WI38 (cell line): ENCODE measurements around the gene F10.
"Not testable (repeated sequence)": the region's sequence is repeated elsewhere in the genome, so short reads cannot be mapped to it uniquely, and the experiment has no call there.

Experiments used
- H3K4me3 ChIP-seq: 2 replicates; pipeline ENCODE4 v1.5.1; 2011; ENCODE audit warnings: low read depth, mild to moderate bottlenecking, control low read depth, low read length
- TF ChIP-seq, protein P1 (sequence below): IDR thresholded peaks from 2 replicates; pipeline ENCODE4 v1.5.1; 2012; ENCODE audit warnings: low read depth, mild to moderate bottlenecking, control low read depth, low read length

Gene F10

DNA sequence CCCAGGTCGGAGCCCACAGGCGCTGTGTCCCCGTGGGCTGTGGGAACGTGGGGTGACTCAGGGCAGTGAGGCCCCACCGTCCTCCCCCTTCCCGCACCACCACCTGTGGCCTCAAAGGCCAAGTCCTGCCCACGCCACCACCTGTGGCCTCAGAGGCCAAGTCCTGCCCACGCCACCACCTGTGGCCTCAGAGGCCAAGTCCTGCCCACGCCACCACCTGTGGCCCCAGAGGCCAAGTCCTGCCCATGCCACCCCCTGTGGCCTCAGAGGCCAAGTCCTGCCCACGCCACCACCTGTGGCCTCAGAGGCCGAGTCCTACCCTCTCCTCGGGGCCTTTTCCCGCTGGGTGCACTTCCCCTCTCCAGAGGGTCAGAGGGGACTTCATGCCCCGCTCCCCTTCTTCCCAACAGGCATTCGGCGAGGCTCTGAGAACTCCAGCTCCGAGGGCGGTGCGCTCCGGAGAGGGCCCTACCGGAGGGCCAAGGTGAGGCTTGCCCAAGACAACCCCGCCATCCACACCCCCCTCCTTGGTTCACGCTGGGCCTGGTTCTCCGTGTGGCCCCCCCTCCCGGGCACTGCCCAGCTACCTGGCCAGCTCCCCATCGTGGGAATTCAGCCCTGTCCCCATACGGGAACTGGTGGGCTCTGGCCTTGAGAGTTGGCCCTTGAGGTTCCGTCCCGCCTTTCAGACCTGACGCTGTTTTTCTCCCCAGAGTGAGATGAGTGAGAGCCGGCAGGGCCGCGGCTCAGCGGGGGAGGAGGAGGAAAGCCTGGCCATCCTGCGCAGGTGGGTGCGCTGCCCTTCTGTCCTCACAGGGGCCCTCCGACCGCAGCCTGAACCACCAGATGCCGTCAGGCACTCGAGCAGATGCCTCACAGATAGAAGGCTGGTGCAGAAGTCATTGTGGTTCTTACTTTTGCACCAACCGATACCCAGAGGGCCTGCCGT is 44.4 kb upstream of the F10 start:
- H3K4me3 ChIP-seq = no peak overlapping the region

DNA sequence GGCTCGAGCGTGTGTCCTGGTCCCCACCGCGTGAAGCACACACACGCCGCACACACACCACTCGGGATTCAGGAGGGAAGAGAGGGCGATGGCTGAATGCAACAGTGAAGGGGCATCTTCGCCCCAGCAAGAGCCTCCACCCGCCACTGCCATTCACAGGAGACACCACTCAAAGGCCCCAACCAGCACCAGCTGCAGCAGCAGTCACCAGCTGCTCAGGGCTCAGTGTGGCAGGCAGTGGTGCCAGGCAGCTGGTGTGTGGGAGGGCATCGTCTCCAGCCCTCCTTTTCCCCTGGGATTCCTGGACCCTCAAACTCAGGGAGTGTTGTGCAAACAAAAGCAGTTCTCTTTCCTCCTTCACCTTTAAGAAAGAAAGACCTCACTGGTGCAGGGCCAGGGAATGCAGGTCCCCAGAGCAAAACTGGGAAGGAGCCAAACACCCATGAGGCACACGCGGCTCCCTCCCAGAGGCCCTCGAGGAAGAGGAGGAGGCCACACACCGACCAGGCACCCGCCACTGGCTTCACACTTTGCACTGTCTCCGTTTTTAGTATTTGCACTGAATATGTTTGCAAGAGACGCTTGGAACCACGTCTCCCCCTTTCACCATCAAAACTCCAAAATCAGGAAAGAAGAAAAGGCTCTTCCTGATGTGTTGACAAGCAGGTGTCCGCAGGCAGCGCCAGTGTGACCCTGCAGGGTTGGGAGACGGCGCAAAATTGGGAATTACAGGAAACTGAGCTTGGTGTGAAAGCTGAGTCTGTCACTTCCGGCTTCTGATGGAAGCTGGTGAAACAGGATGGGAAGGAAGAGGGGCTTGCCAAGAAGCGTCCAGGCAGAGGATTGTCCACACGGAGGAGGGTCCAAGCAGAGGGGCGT is 43.5 kb upstream of the F10 start:
- TF ChIP-seq, protein P1, sequence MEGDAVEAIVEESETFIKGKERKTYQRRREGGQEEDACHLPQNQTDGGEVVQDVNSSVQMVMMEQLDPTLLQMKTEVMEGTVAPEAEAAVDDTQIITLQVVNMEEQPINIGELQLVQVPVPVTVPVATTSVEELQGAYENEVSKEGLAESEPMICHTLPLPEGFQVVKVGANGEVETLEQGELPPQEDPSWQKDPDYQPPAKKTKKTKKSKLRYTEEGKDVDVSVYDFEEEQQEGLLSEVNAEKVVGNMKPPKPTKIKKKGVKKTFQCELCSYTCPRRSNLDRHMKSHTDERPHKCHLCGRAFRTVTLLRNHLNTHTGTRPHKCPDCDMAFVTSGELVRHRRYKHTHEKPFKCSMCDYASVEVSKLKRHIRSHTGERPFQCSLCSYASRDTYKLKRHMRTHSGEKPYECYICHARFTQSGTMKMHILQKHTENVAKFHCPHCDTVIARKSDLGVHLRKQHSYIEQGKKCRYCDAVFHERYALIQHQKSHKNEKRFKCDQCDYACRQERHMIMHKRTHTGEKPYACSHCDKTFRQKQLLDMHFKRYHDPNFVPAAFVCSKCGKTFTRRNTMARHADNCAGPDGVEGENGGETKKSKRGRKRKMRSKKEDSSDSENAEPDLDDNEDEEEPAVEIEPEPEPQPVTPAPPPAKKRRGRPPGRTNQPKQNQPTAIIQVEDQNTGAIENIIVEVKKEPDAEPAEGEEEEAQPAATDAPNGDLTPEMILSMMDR = no peak

More for the DNA sequence above, 44.4 kb upstream of the F10 start:
- TF ChIP-seq, protein P1 = no peak

DNA sequence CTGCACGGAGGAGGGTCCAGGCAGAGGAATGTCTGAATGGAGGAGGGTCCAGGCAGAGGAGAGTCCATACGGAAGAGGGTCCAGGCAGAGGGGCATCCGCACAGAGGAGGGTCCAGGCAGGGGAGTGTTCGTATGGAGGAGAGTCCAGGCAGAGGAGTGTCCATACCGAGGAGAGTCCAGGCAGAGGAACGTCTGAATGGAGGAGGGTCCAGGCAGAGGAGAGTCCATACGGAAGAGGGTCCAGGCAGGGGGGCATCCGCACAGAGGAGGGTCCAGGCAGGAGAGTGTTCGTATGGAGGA is 42.9 kb upstream of the F10 start:
- H3K4me3 ChIP-seq = not testable (repeated sequence)

More for the DNA sequence above, 43.5 kb upstream of the F10 start:
- no peak overlapping the region for H3K4me3 ChIP-seq

DNA sequence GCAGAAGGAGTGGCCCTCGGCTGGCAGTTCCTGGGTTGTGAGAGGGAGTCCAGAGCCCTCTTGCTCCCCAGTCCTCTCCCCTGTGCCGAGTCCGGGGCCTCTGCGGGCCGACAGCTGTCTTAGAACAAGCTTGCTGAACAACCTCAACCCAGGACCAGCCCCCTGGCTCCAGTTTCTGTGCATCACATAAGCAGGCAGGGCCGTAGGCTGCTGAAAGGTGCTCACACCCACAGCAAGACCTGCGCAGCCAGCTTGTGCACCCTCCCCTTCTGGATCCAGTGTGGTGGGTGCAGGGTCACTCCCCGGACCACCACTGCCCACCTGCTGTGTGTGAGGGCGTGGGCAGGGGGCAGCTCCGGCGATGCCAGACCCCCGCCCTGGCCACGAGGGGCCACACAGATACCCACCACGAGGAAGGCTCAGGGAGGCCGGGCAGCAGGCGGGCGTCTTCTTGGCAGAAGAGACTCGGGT is 42.2 kb upstream of the F10 start:
- H3K4me3 ChIP-seq = no peak overlapping the region
- TF ChIP-seq, protein P1 = no peak

DNA sequence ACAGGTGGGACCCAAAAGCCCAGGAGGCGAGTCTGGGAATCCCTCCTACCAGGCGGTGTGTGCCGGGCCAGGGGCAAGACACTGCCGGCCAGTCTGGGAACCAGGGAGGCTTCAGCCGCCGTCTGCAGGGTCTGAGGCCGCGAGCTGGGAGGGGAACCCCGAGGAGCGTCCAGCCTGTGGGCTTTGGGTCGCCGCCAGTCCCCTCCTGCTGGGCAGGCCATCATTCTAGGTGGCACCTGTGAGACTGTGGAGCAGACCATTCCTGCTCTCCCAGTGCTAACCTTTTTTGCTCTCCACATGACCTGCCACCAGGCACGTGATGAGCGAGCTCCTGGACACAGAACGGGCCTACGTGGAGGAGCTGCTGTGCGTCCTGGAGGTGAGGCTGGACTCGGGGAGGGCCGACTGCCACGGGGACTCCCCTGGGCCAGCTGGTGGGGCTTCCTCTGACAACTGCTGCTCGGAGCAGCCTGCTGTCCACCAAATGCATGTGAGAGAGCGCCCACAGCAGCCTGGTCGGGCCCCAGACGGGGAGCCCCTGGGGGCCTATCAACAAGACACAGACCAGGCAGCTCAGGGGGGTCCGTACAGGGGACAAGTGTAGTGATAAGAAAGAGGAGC is 41.6 kb upstream of the F10 start:
- TF ChIP-seq, protein P1 = no peak
- no peak overlapping the region for H3K4me3 ChIP-seq

DNA sequence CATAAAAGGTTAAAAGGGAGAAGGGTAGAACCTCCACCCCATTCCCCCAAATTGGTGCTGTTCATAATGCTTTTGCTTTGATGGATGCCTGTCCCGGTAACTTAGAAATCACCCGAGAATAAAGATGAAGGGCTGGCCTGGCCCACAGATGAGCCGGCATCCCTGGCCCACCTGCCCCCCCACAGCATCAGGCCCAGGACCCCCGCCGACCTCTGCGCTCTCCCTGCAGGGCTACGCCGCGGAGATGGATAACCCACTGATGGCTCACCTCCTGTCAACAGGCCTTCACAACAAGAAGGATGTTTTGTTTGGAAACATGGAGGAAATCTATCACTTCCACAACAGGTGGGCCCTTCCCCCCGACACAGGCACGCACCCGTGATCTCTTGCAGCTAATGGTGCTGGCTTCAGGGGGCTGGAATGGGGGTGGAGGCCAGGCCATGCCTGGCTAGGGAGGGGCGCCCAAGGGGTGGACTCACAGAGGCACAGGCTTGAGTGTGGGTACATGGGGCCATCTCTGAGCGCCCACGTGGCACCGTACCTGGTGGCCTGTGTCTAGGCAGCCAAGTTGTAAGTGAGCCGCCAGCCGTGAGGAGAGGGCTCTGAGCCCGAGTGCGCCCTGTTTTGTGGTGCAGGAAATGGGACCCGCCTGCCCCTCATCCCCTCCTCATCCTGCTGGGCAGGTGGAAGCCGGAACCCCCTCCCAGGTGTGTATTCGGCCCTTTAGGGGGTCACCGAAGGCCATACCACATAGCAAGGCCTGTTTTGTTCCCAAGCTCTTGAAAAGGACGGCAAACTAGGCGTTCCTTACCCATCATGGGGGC is 40.2 kb upstream of the F10 start:
- TF ChIP-seq, protein P1 = no peak
- H3K4me3 ChIP-seq = no peak overlapping the region

DNA sequence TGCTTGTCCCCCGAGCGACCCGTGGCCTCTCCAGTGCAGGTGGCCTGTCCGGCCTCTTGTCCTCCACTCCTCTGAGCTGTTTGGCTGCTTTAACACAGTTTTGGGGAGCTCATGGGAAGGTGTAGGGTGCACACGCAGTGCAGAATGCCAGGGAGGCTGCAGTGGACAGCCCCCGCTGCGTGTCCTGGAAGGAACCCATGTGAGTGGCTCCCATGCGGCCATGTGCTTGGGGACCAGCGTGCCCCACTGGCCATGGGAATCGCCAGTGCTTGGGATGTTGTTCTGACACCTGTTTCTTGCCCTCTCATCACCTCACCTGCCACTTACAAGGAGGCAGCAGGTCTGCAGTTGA is 39.6 kb upstream of the F10 start:
- H3K4me3 ChIP-seq = no peak overlapping the region
- TF ChIP-seq, protein P1 = no peak
